Right forelimb (tissue), 1 donor: ENCODE data around the gene GYS1.

Experiments
- DNase-seq: peaks from one replicate; pipeline ENCODE4 v3.0.0-alpha.2; 2018

The GYS1 gene

GRCh38 chr19:48988286-48988685 lies 4.8 kb downstream of the GYS1 start:
- DNase-seq = no peak

DNA sequence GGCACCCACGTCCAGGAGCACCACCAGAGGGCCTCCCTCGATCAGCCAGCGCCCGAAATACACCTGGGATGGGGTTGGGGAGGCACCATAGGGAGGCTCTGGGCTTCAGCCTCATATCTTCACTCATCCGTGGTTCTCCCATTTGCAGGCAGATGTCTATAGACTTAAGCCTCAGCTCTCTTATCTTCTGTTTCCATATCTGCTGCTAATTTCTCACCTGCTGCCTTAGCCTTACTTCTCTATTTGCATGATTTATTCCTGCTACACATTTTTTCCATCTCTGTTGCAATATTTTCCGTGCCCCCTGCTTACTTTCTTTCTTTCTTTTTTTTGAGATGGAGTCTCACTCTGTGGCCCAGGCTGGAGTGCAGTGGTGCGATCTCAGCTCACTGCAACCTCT lies 5.8 kb downstream of the GYS1 start:
- no peak for DNase-seq

- DNase-seq = no peak
Measured at GRCh38 chr19:48986211-48986610, 6.9 kb downstream of the GYS1 start.

- no peak for DNase-seq
Measured at GRCh38 chr19:48985711-48986110, 7.4 kb downstream of the GYS1 start.

- no peak for DNase-seq
Measured at GRCh38 chr19:48982280-48982679, 10.8 kb downstream of the GYS1 start.

DNA sequence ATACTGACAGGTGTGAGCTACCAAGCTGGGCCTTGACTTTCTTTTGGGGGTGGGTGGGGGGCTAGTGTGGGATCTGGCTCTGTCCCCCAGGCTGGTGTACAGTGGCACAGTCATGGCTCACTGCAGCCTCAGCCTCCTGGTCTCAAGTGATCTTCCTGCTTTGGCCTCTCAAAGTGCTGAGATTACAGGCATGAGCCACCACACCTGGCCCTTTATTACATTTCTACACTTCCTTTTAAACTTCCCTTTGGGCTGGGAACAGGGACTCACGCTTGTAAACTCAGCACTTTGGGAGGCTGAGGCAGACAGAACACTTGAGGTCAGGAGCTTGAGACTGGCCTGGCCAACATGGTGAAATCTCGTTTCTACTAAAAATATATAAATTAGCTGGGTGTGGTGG lies 16.0 kb downstream of the GYS1 start:
- no peak for DNase-seq

- no peak for DNase-seq
Measured at GRCh38 chr19:48975947-48976847, 16.9 kb downstream of the GYS1 start.

- peak; percentile 85 for DNase-seq
Measured at GRCh38 chr19:48970923-48971395, 22.1 kb downstream of the GYS1 start.

- DNase-seq = no peak
Measured at GRCh38 chr19:48970139-48970766, 22.9 kb downstream of the GYS1 start.

DNA sequence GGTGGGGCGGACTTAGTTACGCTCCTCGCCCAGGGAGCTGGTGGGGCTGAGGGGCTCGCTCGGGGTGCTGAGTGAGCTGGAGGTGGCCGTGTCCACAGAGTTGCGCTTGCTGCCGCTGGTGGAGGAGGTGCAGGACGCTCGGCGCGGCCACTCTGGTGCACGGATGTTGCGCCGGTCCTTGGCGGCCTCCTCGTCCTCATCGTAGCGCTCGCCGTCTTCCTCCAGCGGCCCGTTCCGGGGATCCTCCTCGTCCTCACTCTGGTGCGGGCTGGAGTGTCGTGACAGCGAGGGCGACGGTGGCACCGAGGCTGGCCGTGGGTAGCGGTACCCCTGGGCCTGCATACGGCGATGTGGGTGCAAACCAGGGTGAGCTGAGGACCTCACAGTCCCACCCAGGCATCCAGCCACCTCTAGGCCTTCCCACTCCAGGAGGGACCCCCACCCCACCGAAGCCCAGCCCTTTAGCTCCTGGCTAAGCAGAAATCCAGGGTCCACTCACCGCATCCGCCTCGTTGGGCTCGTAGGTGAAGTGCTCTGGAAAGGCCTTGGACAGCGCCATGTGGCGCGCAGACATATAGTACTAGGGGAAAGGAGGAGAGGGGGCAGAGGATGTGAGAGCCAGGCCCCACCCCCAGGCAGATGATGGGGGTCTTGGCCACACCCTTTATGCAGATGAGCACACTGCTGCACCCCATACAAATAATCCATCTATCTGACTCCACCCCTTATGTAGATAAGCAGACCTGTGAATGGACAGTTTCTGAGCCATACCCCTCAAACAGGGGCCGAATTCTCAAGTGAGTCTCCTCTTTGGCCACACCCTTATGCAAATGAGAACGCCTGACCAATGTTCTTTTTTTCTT lies 23.6 kb downstream of the GYS1 start:
- no peak for DNase-seq

- DNase-seq = no peak
Measured at GRCh38 chr19:48968813-48969218, 24.3 kb downstream of the GYS1 start.

- DNase-seq = no peak
Measured at GRCh38 chr19:48968179-48968661, 24.9 kb downstream of the GYS1 start.

DNA sequence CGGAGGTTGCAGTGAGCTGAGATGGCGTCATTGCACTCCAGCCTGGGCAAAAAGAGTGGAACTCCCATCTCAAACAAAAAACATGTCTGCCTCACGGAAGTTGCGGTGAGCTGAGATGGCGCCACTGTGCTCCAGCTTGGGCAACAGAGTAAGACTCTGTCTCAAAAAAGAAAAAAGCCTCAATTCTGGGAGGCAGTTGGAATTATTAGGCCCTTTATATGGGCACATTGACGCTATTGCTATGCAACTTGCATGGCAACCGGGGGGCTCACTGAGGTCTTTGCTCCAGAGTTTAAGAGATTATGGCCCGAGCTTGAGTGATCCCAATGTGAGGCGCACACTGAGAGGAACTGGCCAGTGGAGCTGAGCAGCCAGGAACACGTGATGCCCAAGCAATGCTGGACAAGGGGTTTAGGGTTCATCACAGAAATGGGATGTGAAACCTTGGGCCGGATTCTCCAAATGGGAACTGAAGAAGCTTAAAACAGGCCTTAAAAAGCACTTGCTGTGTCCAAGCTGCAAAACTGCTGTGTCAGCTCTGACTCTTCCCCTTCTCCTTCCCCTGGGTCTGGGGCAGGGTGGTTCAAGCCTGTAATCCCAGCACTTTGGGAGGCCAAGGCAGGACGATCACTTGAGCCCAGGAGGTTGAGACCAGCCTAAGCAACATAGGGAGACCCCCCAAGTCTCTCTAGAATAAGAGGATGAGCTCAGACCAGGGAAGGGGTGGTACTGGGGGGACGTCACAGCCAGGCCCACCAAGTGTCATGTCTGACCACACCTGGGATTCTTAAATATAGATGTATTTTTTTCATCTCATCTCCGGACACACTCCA lies 25.5 kb downstream of the GYS1 start:
- DNase-seq = no peak

GRCh38 chr19:48966541-48967345 lies 26.4 kb downstream of the GYS1 start:
- DNase-seq = no peak

GRCh38 chr19:48965806-48966540 lies 27.1 kb downstream of the GYS1 start:
- DNase-seq = peak; percentile 92

- peak; percentile 98 for DNase-seq
Measured at GRCh38 chr19:48965040-48965805, 27.9 kb downstream of the GYS1 start, which contains the start of gene FTL. Gene FTL (plus strand): TSS chr19:48965309. CDS start chr19:48965508, 199 bp downstream.

DNA sequence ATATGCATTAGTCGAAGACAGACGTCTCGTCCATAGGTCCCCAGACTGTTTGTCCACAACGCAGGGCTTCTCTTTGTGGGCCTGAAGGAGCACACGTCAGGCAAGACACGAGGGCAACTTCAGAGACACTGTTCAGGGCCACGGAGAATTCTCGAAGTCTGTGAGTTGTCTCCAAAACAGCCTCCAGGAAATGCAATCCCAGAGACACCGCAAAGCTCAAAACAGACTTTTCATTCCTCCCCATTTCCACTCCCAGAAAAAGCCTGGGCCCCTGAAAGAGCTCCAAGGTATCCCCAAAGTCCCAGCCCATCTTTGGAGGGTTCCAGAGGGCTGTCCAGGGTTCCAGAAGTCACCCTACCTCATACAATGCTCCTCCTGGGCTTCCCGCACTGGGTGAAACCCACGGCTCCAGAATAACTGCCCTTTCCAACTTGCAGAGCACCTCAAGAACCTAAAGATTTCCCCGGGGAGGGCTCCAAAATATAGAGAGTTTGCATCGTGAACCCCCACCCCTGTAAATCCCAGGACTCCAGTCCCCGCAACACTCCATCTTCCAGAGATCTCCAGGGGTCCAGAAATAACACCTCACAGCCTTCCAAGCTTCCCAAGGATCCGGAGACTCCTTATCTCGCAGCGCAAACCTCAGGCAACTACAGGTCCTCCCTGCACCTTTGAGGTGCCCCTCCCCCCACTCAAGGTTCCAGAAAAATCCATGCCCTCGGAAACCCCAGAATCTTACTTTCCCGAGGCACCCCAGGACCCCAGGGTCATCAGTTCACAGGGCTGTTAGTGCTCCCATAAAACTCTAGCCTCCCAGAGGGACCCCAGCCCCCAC lies 28.7 kb downstream of the GYS1 start:
- DNase-seq = no peak

DNA sequence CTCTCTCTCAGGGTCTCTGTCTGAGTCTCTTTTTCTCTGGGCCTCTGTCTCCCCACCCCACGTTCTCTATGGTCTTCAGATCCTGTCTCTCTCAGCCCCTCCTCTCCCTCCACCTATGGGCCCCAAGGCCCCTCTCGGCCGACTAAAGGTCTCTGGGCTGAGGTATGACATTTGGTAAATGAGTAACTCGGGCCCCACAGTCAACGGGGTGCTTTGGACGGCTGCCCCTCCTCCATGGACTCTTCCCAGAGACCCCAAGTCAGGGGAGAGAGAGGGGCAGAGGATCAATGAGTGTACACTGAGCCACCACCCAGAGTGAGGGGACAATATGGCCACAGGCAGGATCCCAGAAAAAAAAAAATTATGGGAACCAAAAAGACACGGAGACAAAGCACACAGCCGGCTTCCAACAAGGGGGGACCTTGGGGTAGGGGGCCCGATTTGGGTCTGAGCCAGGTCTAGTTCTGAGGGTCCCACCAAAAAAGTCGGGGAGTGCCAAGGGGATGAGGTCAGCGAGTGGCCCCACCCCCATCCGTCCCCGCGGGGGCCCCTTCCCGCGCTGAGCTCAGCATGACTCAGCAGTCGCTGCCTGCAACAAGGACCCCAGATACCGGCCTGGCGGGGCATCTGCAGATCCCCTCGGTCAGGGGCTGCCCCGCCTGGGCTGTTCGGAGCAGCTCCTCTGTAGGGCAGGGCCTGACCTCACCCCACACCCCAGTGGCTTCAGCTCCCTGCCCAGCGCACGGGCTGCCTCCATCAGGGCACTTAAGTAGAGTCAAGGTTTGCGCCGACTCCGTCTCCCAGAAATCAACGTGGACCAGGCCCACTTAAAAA lies 29.5 kb downstream of the GYS1 start:
- DNase-seq = peak; percentile 83
